Measurements from ENCODE around the gene TKT. TPM values are rescaled to one million over a fixed set of nuclear protein-coding genes. Genes with fewer than 3 reads are reported as not detected.
A peak's percentile ranks its signal among the peaks of the same experiment; 100 is the strongest.

TKT gene
- total RNA-seq, 1 experiment from 2014 or later: 186 TPM

GRCh38 chr3:53218131-53218530 is 37.7 kb downstream of the TKT start:
- BruUV-seq (replicated peaks): no TSS peak
- H3K4me1 ChIP-seq (ENCODE audit: insufficient read depth, low read length, poor library complexity, severe bottlenecking): peaks cover 3% of the 10 kb centered on the region
- no peak overlapping the region for H3K4me3 ChIP-seq (ENCODE audit: low read depth, low read length, poor library complexity, severe bottlenecking)
- H3K9me3 ChIP-seq (ENCODE audit: low read depth, low read length, poor library complexity, severe bottlenecking): no peaks in the 10 kb centered on the region
- intact Hi-C loops (cut with micrococcal nuclease; ENCODE audit: unreplicated experiment): no loop called here
- ChIA-PET CTCF (no interaction called here), POLR2A (ENCODE audit: low non-redundant PET) (no interaction called here)
- H3K27me3 ChIP-seq (replicated peaks; ENCODE audit: insufficient read depth, low read depth, low read length, poor library complexity): no peaks in the 10 kb centered on the region
- TF ChIP-seq CTCF (conservative IDR thresholded peaks at IDR 0.05; ENCODE audit: low read depth, low read length): no peak
- no peak for DNase-seq (ENCODE audit: low spot score)
- H3K27ac ChIP-seq (ENCODE audit: low read depth, low read length, poor library complexity, severe bottlenecking): no peak overlapping the region
- no peaks in the 10 kb centered on the region for H3K36me3 ChIP-seq (ENCODE audit: insufficient read depth, low read length, poor library complexity, severe bottlenecking)

- no peaks in the 10 kb centered on the region for H3K27me3 ChIP-seq (replicated peaks; ENCODE audit: insufficient read depth, low read depth, low read length, poor library complexity)
- BruUV-seq (replicated peaks): no TSS peak
- H3K36me3 ChIP-seq (ENCODE audit: insufficient read depth, low read length, poor library complexity, severe bottlenecking): no peaks in the 10 kb centered on the region
- no peak overlapping the region for H3K4me3 ChIP-seq (ENCODE audit: low read depth, low read length, poor library complexity, severe bottlenecking)
- intact Hi-C loops (cut with micrococcal nuclease; ENCODE audit: unreplicated experiment): no loop called here
- H3K9me3 ChIP-seq (ENCODE audit: low read depth, low read length, poor library complexity, severe bottlenecking): no peaks in the 10 kb centered on the region
- H3K4me1 ChIP-seq (ENCODE audit: insufficient read depth, low read length, poor library complexity, severe bottlenecking): peaks cover 3% of the 10 kb centered on the region
- TF ChIP-seq EZH2 (IDR thresholded peaks at IDR 0.05; ENCODE audit: borderline replicate concordance, low read depth, low read length, poor library complexity, severe bottlenecking) (no peak), CTCF (conservative IDR thresholded peaks at IDR 0.05; ENCODE audit: low read depth, low read length) (no peak)
- no peak overlapping the region for H3K27ac ChIP-seq (ENCODE audit: low read depth, low read length, poor library complexity, severe bottlenecking)
- ChIA-PET CTCF (no interaction called here), POLR2A (ENCODE audit: low non-redundant PET) (no interaction called here)
- no peak for DNase-seq (ENCODE audit: low spot score)
Observed at GRCh38 chr3:53217175-53217574, 38.6 kb downstream of the TKT start.

GRCh38 chr3:53216723-53217122 is 39.1 kb downstream of the TKT start:
- CTCF ChIA-PET: no interaction called here

More at GRCh38 chr3:53216723-53217122, 39.1 kb downstream of the TKT start:
- Histone ChIP-seq H3K9me3 (ENCODE audit: low read depth, low read length, poor library complexity, severe bottlenecking) (no peaks in the 10 kb centered on the region), H3K27me3 (replicated peaks; ENCODE audit: insufficient read depth, low read depth, low read length, poor library complexity) (no peaks in the 10 kb centered on the region), H3K36me3 (ENCODE audit: insufficient read depth, low read length, poor library complexity, severe bottlenecking) (no peaks in the 10 kb centered on the region), H3K4me1 (ENCODE audit: insufficient read depth, low read length, poor library complexity, severe bottlenecking) (peaks cover 3% of the 10 kb centered on the region), H3K4me3 (ENCODE audit: low read depth, low read length, poor library complexity, severe bottlenecking) (no peak overlapping the region), H3K27ac (ENCODE audit: low read depth, low read length, poor library complexity, severe bottlenecking) (no peak overlapping the region)
- intact Hi-C loops (cut with micrococcal nuclease; ENCODE audit: unreplicated experiment): no loop called here
- POLR2A ChIA-PET (ENCODE audit: low non-redundant PET): no interaction called here
- no peak for TF ChIP-seq CTCF (conservative IDR thresholded peaks at IDR 0.05; ENCODE audit: low read depth, low read length)
- TF ChIP-seq EZH2 (IDR thresholded peaks at IDR 0.05; ENCODE audit: borderline replicate concordance, low read depth, low read length, poor library complexity, severe bottlenecking): no peak
- BruUV-seq (replicated peaks): no TSS peak
- DNase-seq (ENCODE audit: low spot score): peak; percentile 13

Data from A673 (cell line).